OCI-LY7 (cell line): ENCODE measurements around the gene FOXK1. TPM values are rescaled to one million over a fixed set of nuclear protein-coding genes. Genes with fewer than 3 reads are reported as not detected.
"Not testable (repeated sequence)": the region's sequence is repeated elsewhere in the genome, so short reads cannot be mapped to it uniquely, and the experiment has no call there.

Experiments
- BruUV-seq: library from RNA; stranded (reverse); fragments of 400-500 nt; replicated peaks from 2 replicates; lab custom pipeline; 2021; lab: Mats Ljungman, UMichigan
- CTCF ChIA-PET: fragments of 300-600 bp; sonication (Branson Sonifier 250); formaldehyde crosslinking; loops from one replicate; lab custom pipeline; 2022; ENCODE audit warnings: antibody characterized with exemption; ENCODE audit not compliant: unreplicated experiment; lab: Charles Lee
- POLR2A ChIA-PET: fragments of 300-600 bp; sonication (Branson Sonifier 250); formaldehyde crosslinking; loops from one replicate; lab custom pipeline; 2022; ENCODE audit warnings: antibody characterized with exemption; lab: Charles Lee
- DNase-seq: peaks from one replicate; pipeline ENCODE4 v3.0.0-alpha.2; 2015; ENCODE audit warnings: low spot score
- H2AFZ ChIP-seq: fragments of 200-600 bp; sonication (generic), shearing (Covaris generic); 2 replicates; pipeline ENCODE4 v1.6.1; 2014; ENCODE audit warnings: mild to moderate bottlenecking, antibody characterized with exemption, low read length, moderate library complexity
- H3K27ac ChIP-seq: fragments of 200-600 bp; sonication (generic); 2 replicates; pipeline ENCODE4 v1.5.1; 2014; ENCODE audit warnings: mixed run types, low read depth, mild to moderate bottlenecking, moderate library complexity, low read length, inconsistent platforms; ENCODE audit not compliant: poor library complexity, severe bottlenecking
- H3K36me3 ChIP-seq: fragments of 200-600 bp; sonication (generic); 2 replicates; pipeline ENCODE4 v1.6.1; 2014; ENCODE audit warnings: mild to moderate bottlenecking, antibody characterized with exemption, low read length, moderate library complexity, mixed read lengths; ENCODE audit not compliant: insufficient read depth
- H3K4me1 ChIP-seq: fragments of 200-600 bp; sonication (generic); 2 replicates; pipeline ENCODE4 v1.5.1; 2014; ENCODE audit warnings: mild to moderate bottlenecking, low read length; ENCODE audit not compliant: insufficient read depth, poor library complexity, severe bottlenecking
- H3K4me2 ChIP-seq: fragments of 200-600 bp; sonication (generic); 2 replicates; pipeline ENCODE4 v1.6.1; 2014; ENCODE audit warnings: mild to moderate bottlenecking, low read length
- H3K4me3 ChIP-seq: fragments of 200-600 bp; sonication (generic); 2 replicates; pipeline ENCODE4 v1.5.1; 2014; ENCODE audit warnings: mild to moderate bottlenecking, low read depth, low read length; ENCODE audit not compliant: poor library complexity, severe bottlenecking
- H3K79me2 ChIP-seq: fragments of 200-600 bp; sonication (generic); 2 replicates; pipeline ENCODE4 v1.6.1; 2016; ENCODE audit warnings: low read depth, mild to moderate bottlenecking, low read length, moderate library complexity, mixed read lengths; ENCODE audit not compliant: insufficient read depth
- H3K9me2 ChIP-seq: fragments of 200-600 bp; sonication (generic); 2 replicates; pipeline ENCODE4 v1.6.1; 2016; ENCODE audit warnings: mild to moderate bottlenecking, low read length, mixed read lengths; ENCODE audit not compliant: insufficient read depth
- H3K9me3 ChIP-seq: fragments of 200-600 bp; sonication (generic); 2 replicates; pipeline ENCODE4 v1.6.1; 2014; ENCODE audit warnings: mild to moderate bottlenecking, mixed run types, low read length, mixed read lengths
- H4K20me1 ChIP-seq: fragments of 200-600 bp; sonication (generic); 2 replicates; pipeline ENCODE4 v1.6.1; 2014; ENCODE audit warnings: mild to moderate bottlenecking, antibody characterized with exemption, low read length, moderate library complexity, mixed read lengths; ENCODE audit not compliant: insufficient read depth
- EZH2phosphoT487 ChIP-seq: fragments of 200-600 bp; sonication (generic); IDR thresholded peaks from 2 replicates; pipeline ENCODE4 v1.6.1; 2018; ENCODE audit warnings: low read depth, borderline replicate concordance, mild to moderate bottlenecking, mixed run types, antibody characterized with exemption, low read length, moderate library complexity, mixed read lengths
- intact Hi-C: fragments of 100-400 bp; cut with micrococcal nuclease; formaldehyde crosslinking; loops from one replicate; pipeline ENCODE4 v1.10.0; 2022; ENCODE audit not compliant: unreplicated experiment
- total RNA-seq, 2 experiments: library from RNA; depleted of rRNA in 1 of 2; stranded (reverse); fragments of >200 nt in 1 of 2; shearing (Covaris generic) in 1 of 2; gene quantifications; 2 replicates each; pipeline ENCODE4 v1.2.3, GENCODE V29; 2014 to 2022
- TF ChIP-seq, protein P1 (sequence below): fragments of 200-600 bp; sonication (generic); conservative IDR thresholded peaks from 2 replicates; pipeline ENCODE4 v1.5.1; 2014; ENCODE audit warnings: mild to moderate bottlenecking, antibody characterized with exemption, low read length, moderate library complexity, mixed read lengths

Gene FOXK1
- total RNA-seq, 2 experiments from 2014 or later, result 17.3 to 34.5 TPM

DNA sequence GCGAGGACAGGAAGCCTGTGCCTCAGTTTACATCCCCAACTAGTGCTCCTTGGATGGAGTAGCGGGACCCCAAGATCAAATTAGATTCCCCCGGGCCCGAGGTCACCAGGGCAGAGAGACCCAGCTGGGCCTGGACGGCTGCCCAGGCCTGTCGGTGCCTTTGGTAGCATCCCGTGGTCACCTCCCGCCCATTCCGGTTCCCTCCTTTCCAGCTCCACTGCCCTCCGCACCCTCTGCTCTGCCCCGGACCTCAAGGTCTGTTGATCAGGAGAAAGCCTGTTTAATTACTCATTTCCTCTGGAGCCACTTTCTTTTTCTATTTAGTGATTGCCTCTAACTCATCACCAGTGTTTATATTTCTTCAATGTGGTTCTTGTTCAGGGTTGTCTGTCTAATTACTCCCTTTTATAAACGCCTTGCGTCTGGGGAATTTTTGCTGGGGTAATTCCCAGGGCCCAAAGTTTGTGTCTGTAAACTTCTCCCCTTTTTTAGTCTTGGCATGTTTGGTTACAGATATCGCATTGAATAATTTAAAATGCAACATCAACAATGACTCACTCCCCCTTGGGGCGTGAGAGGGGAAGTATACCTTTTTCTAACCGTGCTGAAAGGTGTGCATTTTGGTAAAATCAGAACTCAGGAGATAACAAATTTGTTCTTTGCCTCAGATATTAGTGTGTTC lies 1.9 kb downstream of the FOXK1 start:
- peaks cover 22% of the 10 kb centered on the region for H3K36me3 ChIP-seq
- peaks cover 61% of the 10 kb centered on the region for H3K79me2 ChIP-seq
- H3K4me1 ChIP-seq, result peaks cover 21% of the 10 kb centered on the region
- intact Hi-C loops, result loop anchor here (1.0 to 5.0 kb wide), 2 partner anchors 58 to 73 kb away; no protein-coding TSS in a partner anchor
- H3K4me3 ChIP-seq, result peak overlapping the region; percentile 96
- TF ChIP-seq, protein P1, sequence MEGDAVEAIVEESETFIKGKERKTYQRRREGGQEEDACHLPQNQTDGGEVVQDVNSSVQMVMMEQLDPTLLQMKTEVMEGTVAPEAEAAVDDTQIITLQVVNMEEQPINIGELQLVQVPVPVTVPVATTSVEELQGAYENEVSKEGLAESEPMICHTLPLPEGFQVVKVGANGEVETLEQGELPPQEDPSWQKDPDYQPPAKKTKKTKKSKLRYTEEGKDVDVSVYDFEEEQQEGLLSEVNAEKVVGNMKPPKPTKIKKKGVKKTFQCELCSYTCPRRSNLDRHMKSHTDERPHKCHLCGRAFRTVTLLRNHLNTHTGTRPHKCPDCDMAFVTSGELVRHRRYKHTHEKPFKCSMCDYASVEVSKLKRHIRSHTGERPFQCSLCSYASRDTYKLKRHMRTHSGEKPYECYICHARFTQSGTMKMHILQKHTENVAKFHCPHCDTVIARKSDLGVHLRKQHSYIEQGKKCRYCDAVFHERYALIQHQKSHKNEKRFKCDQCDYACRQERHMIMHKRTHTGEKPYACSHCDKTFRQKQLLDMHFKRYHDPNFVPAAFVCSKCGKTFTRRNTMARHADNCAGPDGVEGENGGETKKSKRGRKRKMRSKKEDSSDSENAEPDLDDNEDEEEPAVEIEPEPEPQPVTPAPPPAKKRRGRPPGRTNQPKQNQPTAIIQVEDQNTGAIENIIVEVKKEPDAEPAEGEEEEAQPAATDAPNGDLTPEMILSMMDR, result peak; percentile 67
- no peak for TF ChIP-seq EZH2phosphoT487
- H3K4me2 ChIP-seq, result peak overlapping the region; percentile 94
- H3K27ac ChIP-seq, result peak overlapping the region; percentile 51
- ChIA-PET CTCF (no interaction called here), POLR2A (interaction anchor here (0.6 kb wide), 1 partner anchor 416 kb away, joined by 3 read pairs; no protein-coding TSS in a partner anchor)
- H3K9me3 ChIP-seq, result no peaks in the 10 kb centered on the region
- DNase-seq, result peak; percentile 33
- no peak overlapping the region for H2AFZ ChIP-seq
- H4K20me1 ChIP-seq, result peaks cover 21% of the 10 kb centered on the region; the same call in 1 of the 2 replicates
- TSS peak; percentile 69 for BruUV-seq
- H3K9me2 ChIP-seq, result no peaks in the 10 kb centered on the region

DNA sequence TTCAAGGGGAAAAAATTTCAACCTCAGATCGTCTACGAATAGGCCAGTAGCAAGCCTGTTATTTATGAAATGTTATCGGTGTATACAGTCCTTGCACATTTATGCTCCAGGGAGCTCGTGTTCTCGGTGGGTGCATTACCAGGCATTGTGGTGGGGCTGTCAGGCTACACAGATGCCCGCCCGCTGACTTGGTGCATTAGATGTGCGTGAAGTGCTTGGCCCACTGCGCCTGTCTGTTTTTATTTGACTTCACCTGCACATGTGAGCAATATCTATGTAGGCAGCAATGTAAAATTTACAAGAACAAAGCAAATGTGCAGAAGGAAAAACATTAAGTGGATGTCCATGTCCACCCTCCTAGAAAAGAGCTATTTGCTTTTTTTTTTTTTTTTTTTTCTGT lies 2.8 kb downstream of the FOXK1 start:
- Histone ChIP-seq H3K79me2 (peaks cover 69% of the 10 kb centered on the region), H2AFZ (no peak overlapping the region), H3K9me2 (no peaks in the 10 kb centered on the region), H3K4me2 (peak overlapping the region; percentile 94), H3K36me3 (peaks cover 22% of the 10 kb centered on the region), H3K4me3 (peak overlapping the region; percentile 96), H3K27ac (peak overlapping the region; percentile 51), H3K9me3 (no peaks in the 10 kb centered on the region), H3K4me1 (peaks cover 21% of the 10 kb centered on the region), H4K20me1 (peaks cover 21% of the 10 kb centered on the region; the same call in 1 of the 2 replicates)
- intact Hi-C loops, result loop anchor here (5.0 kb wide), 1 partner anchor 57 kb away; no protein-coding TSS in a partner anchor
- TF ChIP-seq, protein P1, result no peak
- TF ChIP-seq EZH2phosphoT487, result no peak
- CTCF ChIA-PET, result no interaction called here
- POLR2A ChIA-PET, result interaction anchor here (0.5 to 0.7 kb wide), 3 partner anchors 13 to 112 kb away, joined by 3 to 5 read pairs (median 5); no protein-coding TSS in a partner anchor
- no peak for DNase-seq
- BruUV-seq, result no TSS peak

DNA sequence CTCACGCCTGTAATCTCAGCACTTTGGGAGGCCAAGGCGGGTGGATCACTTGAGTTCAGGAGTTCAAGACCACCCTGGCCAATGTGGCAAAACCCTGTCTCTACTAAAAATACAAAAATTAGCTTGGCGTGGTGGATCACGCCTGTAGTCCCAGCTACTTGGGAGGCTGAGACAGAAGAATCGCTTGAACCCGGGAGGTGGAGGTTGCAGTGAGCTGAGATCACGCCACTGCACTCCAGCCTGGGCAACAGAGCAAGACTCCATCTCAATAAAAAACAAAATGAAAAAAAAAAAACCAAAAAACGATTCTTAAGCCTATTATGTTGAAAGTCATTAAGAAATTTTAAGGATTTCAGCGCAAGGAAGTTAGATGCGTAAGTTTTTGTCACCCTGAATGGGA lies 3.6 kb downstream of the FOXK1 start:
- intact Hi-C loops, H3K9me2 ChIP-seq, H2AFZ ChIP-seq, H3K9me3 ChIP-seq, H3K4me3 ChIP-seq, H3K4me2 ChIP-seq, POLR2A ChIA-PET, BruUV-seq, CTCF ChIA-PET, H3K27ac ChIP-seq, DNase-seq: not testable (repeated sequence)
- peaks cover 22% of the 10 kb centered on the region for H3K36me3 ChIP-seq
- peaks cover 21% of the 10 kb centered on the region for H3K4me1 ChIP-seq
- H3K79me2 ChIP-seq, result peaks cover 77% of the 10 kb centered on the region
- peaks cover 27% of the 10 kb centered on the region for H4K20me1 ChIP-seq
